Measurements from ENCODE around the gene RFPL1.

DNA sequence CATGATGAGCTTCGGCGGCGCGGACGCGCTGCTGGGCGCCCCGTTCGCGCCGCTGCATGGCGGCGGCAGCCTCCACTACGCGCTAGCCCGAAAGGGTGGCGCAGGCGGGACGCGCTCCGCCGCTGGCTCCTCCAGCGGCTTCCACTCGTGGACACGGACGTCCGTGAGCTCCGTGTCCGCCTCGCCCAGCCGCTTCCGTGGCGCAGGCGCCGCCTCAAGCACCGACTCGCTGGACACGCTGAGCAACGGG, 41.8 kb downstream of the RFPL1 start:
- TF ChIP-seq, protein P1, sequence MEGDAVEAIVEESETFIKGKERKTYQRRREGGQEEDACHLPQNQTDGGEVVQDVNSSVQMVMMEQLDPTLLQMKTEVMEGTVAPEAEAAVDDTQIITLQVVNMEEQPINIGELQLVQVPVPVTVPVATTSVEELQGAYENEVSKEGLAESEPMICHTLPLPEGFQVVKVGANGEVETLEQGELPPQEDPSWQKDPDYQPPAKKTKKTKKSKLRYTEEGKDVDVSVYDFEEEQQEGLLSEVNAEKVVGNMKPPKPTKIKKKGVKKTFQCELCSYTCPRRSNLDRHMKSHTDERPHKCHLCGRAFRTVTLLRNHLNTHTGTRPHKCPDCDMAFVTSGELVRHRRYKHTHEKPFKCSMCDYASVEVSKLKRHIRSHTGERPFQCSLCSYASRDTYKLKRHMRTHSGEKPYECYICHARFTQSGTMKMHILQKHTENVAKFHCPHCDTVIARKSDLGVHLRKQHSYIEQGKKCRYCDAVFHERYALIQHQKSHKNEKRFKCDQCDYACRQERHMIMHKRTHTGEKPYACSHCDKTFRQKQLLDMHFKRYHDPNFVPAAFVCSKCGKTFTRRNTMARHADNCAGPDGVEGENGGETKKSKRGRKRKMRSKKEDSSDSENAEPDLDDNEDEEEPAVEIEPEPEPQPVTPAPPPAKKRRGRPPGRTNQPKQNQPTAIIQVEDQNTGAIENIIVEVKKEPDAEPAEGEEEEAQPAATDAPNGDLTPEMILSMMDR (IDR thresholded peaks at IDR 0.05), result no peak
- TF ChIP-seq POLR2A (IDR thresholded peaks at IDR 0.05), result no peak

Measured in uterus (tissue), 2 donors.